CD4-positive, alpha-beta T cell treated with Interleukin-6 at 100 ng/mL for 8 hours (primary cell): ENCODE results near the gene HARS1.
"Not testable (repeated sequence)": the region's sequence is repeated elsewhere in the genome, so short reads cannot be mapped to it uniquely, and the experiment has no call there.

Experiments used
- DNase-seq: peaks from one replicate; pipeline ENCODE4 v3.0.0-alpha.2; 2020; ENCODE audit warnings: mixed read lengths, low spot score

HARS1 gene

GRCh38 chr5:140690941-140691924 is at the start of gene HARS1, which contains the start of gene HARS2:
HARS1 (minus strand) TSS chr5:140691370; CDS start chr5:140691304, 66 bp downstream.
HARS2 (plus strand) TSS chr5:140691455; CDS start chr5:140691649, 194 bp downstream.
- DNase-seq: peak; percentile 81

- DNase-seq: no peak
Observed at GRCh38 chr5:140737486-140737885, 46.3 kb upstream of the HARS1 start.

- no peak for DNase-seq
Observed at GRCh38 chr5:140734354-140734753, 43.2 kb upstream of the HARS1 start.

GRCh38 chr5:140733098-140733497 is 41.9 kb upstream of the HARS1 start:
- DNase-seq: no peak

- DNase-seq: peak; percentile 49
Observed at GRCh38 chr5:140725799-140726471, 34.8 kb upstream of the HARS1 start.

- DNase-seq: not testable (repeated sequence)
Observed at GRCh38 chr5:140721395-140721794, 30.2 kb upstream of the HARS1 start.

- DNase-seq: not testable (repeated sequence)
Observed at GRCh38 chr5:140720738-140721137, 29.6 kb upstream of the HARS1 start.

GRCh38 chr5:140718266-140718592 is 27.1 kb upstream of the HARS1 start:
- no peak for DNase-seq

- not testable (repeated sequence) for DNase-seq
Observed at GRCh38 chr5:140716238-140716637, 25.1 kb upstream of the HARS1 start.

- no peak for DNase-seq
Observed at GRCh38 chr5:140713562-140714094, 22.5 kb upstream of the HARS1 start.

- DNase-seq: no peak
Observed at GRCh38 chr5:140711794-140712193, 20.6 kb upstream of the HARS1 start.

- peak; percentile 93 for DNase-seq
Observed at GRCh38 chr5:140710899-140711552, 19.9 kb upstream of the HARS1 start.

GRCh38 chr5:140708787-140709186 is 17.6 kb upstream of the HARS1 start:
- DNase-seq: not testable (repeated sequence)

- DNase-seq: no peak
Observed at GRCh38 chr5:140707812-140708211, 16.6 kb upstream of the HARS1 start.

- DNase-seq: peak; percentile 95
Observed at GRCh38 chr5:140700177-140701144, 9.3 kb upstream of the HARS1 start, which contains the start of gene ZMAT2. ZMAT2 (plus strand) TSS chr5:140700447; CDS start chr5:140700461, 14 bp downstream.

- DNase-seq: no peak
Observed at GRCh38 chr5:140696891-140697492, 5.8 kb upstream of the HARS1 start.

GRCh38 chr5:140694276-140694675 is 3.1 kb upstream of the HARS1 start:
- DNase-seq: no peak

GRCh38 chr5:140690376-140690932 is 716 bp downstream of the HARS1 start:
- no peak for DNase-seq

- no peak for DNase-seq
Observed at GRCh38 chr5:140678993-140679392, 12.2 kb downstream of the HARS1 start.

- DNase-seq: no peak
Observed at GRCh38 chr5:140677947-140678346, 13.2 kb downstream of the HARS1 start.
